ENCODE data around the gene MROH8. TPM values are rescaled to one million over a fixed set of nuclear protein-coding genes. Genes with fewer than 3 reads are reported as not detected.
A peak's percentile ranks its signal among the peaks of the same experiment; 100 is the strongest.

Gene MROH8
- total and polyA plus RNA-seq, 2 of the 13 experiments (the other 11 are each of a cell fraction or from before 2014, with no cell fraction given), result 2.6 to 5.5 TPM

- in situ Hi-C loops (cut with HindIII; ENCODE audit: extremely low pct_ligation_motif_present, low pct_unique_long_range_greater_than_20kb) (no loop called here), intact Hi-C loops (cut with micrococcal nuclease; ENCODE audit: unreplicated experiment) (loop anchor here (10.0 kb wide), 1 partner anchor 142 kb away; the partner anchor contains the start of gene SAMHD1)
- H4K20me1 ChIP-seq (ENCODE audit: insufficient read depth, low read length), result no peaks in the 10 kb centered on the region
- BruUV-seq (replicated peaks), result no TSS peak
- H3K4me2 ChIP-seq (ENCODE audit: low read depth, low read length), result peak overlapping the region; percentile 86
- POLR2A ChIA-PET, result interaction anchor here (0.6 to 1.8 kb wide), 3 partner anchors 19 to 141 kb away, joined by 3 to 27 read pairs (median 4); partner anchors contain the start of genes MROH8 and RPN2
- H3K27me3 ChIP-seq (ENCODE audit: control insufficient read depth in 1 of 2, insufficient read depth in 2 of 2, low read length in 2 of 2), result no peaks in the 10 kb centered on the region; a peak in 1 of 5 replicates
- 76% methylated on average over 11 of the region's 11 CpGs for WGBS (ENCODE audit: low lambda C conversion rate)
- peak overlapping the region; percentile 79 for H3K27ac ChIP-seq (ENCODE audit: extremely low read length, insufficient read depth, low read length)
- peak overlapping the region; percentile 75 for H3K9ac ChIP-seq (ENCODE audit: insufficient read depth, low read depth, low read length)
- no peak for DNase-seq (ENCODE audit: low spot score)
- ATAC-seq, result no peak
- CTCF ChIA-PET (ENCODE audit: low intra/inter-chr PET ratio, low total read pairs), result no interaction called here
- FAIRE-seq, result no peak
- H2AFZ ChIP-seq (ENCODE audit: low read length), result peak overlapping the region; percentile 88
- peaks cover 18% of the 10 kb centered on the region for H3K79me2 ChIP-seq (ENCODE audit: insufficient read depth, low read length)
- peak overlapping the region; percentile 70 to 82 (median 71) for H3K4me3 ChIP-seq (replicated peaks in 1 of 3; ENCODE audit: insufficient read depth in 1 of 3, low read depth in 2 of 3, low read length in 3 of 3)
- no peaks in the 10 kb centered on the region for H3K9me3 ChIP-seq (ENCODE audit: low read length)
- H3K36me3 ChIP-seq (replicated peaks in 1 of 2; ENCODE audit: control insufficient read depth in 1 of 2, insufficient read depth in 2 of 2, low read length in 2 of 2), result peaks cover 0 to 11% of the 10 kb centered on the region in 2 experiments; a peak in 2 of 5 replicates
- H3K4me1 ChIP-seq (ENCODE audit: insufficient read depth, low read length), result peaks cover 34% of the 10 kb centered on the region
- TF ChIP-seq HOMEZ (CRISPR knock-in tag; IDR thresholded peaks at IDR 0.05; ENCODE audit: low read depth), result no peak
- 0 out of 2 replicates have a peak, but pooled peaks have one; percentile 4 for TF ChIP-seq ZNF235 (CRISPR knock-in tag; IDR thresholded peaks at IDR 0.05; ENCODE audit: borderline replicate concordance)
- TF ChIP-seq POGZ (CRISPR knock-in tag; IDR thresholded peaks at IDR 0.05), result no peak
- TF ChIP-seq NR0B2 (CRISPR knock-in tag; IDR thresholded peaks at IDR 0.05), result 0 out of 2 replicates have a peak, but pooled peaks have one; percentile 11
- no peak for TF ChIP-seq PRDM4 (CRISPR knock-in tag; IDR thresholded peaks at IDR 0.05; ENCODE audit: borderline replicate concordance)
- TF ChIP-seq ZSCAN12 (CRISPR knock-in tag; IDR thresholded peaks at IDR 0.05), result no peak
- 0 out of 2 replicates have a peak, but pooled peaks have one; percentile 1 for TF ChIP-seq ZBTB8A (CRISPR knock-in tag; IDR thresholded peaks at IDR 0.05; ENCODE audit: borderline replicate concordance, low read depth)
- TF ChIP-seq DPF2 (CRISPR knock-in tag; IDR thresholded peaks at IDR 0.05; ENCODE audit: borderline replicate concordance, low read depth), result no peak
- no peak for TF ChIP-seq PAX8 (CRISPR knock-in tag; IDR thresholded peaks at IDR 0.05; ENCODE audit: borderline replicate concordance)
- no peak for TF ChIP-seq ZNF652 (CRISPR knock-in tag; IDR thresholded peaks at IDR 0.05; ENCODE audit: borderline replicate concordance, low read depth)
- TF ChIP-seq STAT6 (CRISPR knock-in tag; IDR thresholded peaks at IDR 0.05; ENCODE audit: borderline replicate concordance), result no peak
- TF ChIP-seq POLR2G (IDR thresholded peaks at IDR 0.05; ENCODE audit: low read depth, low read length), result no peak
These were observed 82.8 kb downstream of the MROH8 start for GRCh38 chr20:37096415-37097041.

All from HepG2 (cell line).